Stimulated activated CD8-positive, alpha-beta memory T cell treated with anti-CD3 and anti-CD28 coated beads, Interleukin-12 subunit alpha, Interleukin-12 subunit beta, amount 100 ng/mL, for 4 hours (primary cell): ENCODE data around the gene CCNJ.
A peak's percentile ranks its signal among the peaks of the same experiment; 100 is the strongest.
"Not testable (repeated sequence)": the region's sequence is repeated elsewhere in the genome, so short reads cannot be mapped to it uniquely, and the experiment has no call there.

Experiments used
- DNase-seq: peaks from one replicate; pipeline ENCODE4 v3.0.0-alpha.2; 2020; ENCODE audit warnings: low read depth

The CCNJ gene, protein sequence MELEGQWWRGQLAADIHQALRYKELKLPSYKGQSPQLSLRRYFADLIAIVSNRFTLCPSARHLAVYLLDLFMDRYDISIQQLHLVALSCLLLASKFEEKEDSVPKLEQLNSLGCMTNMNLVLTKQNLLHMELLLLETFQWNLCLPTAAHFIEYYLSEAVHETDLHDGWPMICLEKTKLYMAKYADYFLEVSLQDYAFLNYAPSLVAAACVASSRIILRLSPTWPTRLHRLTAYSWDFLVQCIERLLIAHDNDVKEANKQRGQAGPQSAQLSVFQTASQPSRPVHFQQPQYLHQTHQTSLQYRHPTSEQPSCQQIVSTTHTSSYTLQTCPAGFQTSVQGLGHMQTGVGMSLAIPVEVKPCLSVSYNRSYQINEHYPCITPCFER

DNA sequence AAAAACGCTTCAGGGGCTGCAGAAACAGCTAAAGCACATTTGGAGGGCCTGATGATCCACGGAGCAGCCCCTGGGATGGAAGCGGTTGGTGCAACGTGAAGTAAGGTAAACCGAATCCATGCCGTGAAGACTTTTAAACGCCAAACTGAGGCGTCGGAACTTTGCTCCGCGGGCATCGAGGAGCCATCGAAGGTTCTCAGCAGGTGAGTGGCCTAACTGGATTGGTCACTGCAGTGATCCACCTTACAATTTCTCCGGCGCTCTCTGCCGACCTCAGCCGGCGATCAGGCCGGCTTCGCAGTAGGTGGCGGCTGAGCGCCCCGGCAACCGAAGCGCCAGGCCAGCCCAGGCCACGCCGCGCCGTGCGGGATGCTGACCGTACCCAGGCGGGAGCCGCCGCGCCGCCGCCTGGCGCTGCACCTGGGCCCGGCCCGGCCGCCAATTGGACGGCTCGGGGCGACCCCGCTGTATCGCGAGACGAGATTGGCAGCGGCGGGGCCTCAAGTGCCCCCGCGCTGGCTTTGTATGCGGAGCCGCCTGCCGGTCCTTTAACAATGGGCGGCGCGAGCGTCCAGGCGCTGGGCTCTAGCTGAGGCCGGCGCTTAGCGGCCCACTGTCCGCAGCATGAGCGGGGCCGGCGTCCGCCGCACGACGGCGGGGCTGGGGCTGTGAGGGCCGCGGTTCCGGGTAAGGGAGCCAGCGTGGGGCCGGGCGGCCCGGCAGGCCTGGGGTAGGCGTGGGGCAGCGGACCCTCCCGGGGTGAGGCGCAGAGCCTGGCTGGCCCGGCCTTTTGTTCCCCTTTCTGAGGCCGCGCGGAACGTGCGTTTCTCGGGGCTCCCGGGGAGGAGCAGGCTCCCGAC is at the start of gene CCNJ:
Gene CCNJ (plus strand): TSS at position 551 of the 860 bp plus-strand sequence. CDS start 811 bp downstream, outside the sequence.
- peak; percentile 75 for DNase-seq

DNA sequence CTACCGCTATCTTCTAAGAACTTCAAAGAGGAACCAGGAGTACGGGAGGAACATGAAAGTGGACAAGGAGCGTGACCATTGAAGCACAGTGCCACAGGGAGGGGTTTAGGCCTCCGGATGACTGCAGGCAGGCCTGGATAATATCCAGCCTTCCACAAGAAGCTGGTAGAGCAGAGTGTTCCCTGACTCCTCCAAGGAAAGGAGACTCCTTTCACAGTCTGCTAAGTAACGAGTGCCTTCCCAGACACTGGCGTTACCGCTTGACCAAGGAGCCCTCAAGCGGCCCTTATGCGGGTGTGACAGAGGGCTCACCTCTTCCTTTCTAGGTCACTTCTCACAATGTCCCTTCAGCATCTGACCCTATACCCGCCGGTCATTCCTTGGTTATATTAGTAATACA is 49.0 kb upstream of the CCNJ start:
- DNase-seq = not testable (repeated sequence)

DNA sequence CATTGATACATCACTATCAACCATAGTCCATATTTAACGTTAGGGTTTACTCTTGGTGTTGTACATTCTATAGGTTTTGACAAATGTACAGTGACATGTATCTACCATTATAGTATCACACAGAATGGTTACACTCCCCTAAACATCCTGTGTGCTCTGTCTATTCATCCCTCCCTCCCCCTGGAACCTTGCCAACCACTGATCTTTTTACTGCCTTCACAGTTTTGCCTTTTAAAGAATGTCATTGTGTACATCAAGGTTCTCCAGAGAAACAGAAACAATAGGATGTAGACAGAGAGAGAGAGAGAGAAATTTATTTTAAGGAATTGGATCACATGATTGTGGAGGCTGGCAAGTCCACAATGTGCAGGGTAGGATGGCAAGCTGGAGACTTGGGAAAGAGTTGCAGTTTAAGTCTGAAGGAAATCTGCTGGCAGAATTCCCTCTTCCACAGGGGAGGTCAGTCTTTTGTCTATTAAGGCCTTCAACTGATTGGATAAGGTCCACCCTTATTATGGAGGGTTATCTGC is 45.1 kb upstream of the CCNJ start:
- DNase-seq = no peak

DNA sequence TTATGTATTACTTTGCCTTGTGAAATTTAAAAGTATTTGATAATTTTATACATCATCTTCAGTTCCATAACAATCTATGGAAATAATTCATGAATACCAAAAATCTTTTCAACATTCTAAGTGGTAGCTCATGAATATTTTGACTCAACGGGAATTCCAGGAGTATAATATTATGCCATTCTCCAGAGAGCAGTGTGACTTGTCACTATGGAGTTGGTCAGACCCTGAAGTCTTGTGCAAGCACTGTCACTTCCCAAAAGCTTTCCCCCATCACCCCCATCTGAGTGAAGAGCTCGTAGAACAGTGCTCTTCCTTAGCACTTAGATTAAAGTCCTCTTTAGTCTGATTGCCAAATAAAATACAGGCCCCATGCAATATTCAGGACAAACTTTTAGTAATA is 29.4 kb upstream of the CCNJ start:
- no peak for DNase-seq

DNA sequence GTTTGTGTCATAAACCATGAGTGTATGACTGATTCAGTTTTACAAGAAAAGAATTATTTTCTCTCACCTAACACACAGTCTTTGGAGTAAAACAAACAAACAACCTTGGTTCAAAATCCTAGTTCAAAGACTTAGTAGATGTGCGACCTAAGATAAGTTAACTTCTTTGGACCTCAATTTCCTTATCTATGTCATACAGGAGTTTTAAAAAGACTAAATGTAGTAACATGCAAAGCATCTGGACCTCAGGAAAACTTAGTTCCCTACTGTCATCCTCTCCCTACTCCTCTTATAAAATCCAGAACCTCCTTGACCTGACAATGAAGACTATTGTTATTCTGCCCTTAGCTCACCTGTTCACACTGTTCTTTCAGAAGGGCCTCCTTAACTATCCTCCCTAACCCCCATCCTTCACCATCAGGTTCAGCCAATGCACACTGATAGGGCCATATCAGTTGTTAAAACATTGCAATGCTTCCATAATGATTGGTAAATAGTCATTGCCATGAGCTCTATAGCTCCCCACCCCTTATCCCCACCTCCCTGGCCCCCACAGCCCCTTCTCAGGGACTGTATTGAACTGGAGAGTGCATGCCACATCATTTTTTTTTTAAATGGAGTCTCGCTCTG is 28.8 kb upstream of the CCNJ start:
- DNase-seq = no peak

DNA sequence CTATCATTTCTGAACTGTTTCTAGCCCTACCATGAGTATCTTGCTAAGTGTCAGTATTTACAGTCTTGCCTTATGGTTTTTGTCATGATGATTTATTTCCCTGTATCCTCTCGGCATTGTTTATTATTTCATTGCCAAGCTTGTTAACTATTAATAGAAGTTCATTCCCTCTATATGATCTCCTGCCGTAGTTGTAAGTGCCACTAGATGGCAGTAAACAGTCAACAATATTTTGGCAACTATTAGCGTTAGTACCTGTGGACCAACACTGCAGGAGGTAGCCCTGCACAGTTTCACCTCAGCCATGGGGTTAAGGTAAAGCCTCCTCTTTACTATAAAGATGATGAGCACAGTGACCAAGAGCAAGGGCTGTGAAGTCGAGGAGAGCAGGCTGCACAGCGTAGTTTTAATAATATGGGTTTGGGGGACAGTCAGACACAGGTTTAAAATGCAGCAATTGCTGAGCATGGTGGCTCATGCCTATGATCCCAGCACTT is 26.1 kb upstream of the CCNJ start:
- no peak for DNase-seq

DNA sequence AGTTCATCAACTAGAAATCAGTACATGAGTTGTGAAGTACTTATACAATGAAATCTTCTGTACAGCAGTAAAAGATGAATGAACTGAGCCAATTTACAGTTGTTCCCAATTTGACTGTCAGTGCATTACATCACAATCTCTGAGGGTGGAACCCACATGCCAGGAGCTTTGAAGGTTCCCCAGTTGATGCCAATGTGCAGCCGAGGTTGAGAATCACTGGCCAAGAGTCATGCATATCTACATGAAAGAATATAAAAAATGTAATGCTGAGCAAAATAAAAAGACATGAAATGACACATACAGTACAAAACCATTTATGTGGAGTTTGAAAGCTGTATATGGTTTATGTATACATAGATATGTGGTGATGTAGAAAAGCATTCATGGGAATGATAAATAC is 22.1 kb upstream of the CCNJ start:
- DNase-seq = no peak

DNA sequence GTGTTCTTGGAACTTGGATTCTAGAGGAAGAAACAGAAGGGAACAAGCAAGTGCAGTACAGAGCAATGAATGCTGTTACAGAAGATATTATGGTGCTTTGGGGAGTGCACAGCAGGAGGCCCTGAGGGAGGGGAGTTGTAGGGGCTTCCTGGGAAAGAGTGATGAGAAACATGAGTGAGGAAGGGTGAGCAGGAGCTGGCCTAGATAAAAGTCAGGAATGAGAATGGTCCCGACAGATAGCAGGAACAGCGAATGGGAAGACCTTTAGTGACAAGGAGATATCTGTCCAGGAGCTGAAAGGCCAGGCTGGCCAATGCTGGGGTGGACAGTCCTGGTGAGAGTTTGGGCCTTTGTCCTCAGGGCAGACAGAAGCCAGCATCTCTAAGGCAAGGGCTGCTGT is 20.6 kb upstream of the CCNJ start:
- no peak for DNase-seq

DNA sequence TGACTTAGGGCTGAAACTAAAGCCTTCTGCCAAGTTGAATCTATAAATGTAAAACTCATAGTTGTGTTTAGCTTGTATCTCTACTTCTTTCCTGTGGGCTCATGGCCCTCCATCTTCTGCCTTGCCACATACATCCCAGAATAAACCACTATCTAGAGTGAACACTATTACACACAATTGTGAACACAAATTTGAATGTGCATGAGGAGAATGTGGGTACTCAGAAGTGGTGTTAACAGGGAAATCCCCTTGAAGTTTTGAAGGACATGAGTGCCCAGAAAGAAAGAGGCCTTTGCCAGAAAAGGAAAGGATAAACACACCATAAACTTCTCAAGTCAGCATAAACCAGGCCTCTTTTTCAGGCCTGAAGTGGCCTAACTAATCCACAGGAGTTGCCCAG is 20.2 kb upstream of the CCNJ start:
- no peak for DNase-seq

DNA sequence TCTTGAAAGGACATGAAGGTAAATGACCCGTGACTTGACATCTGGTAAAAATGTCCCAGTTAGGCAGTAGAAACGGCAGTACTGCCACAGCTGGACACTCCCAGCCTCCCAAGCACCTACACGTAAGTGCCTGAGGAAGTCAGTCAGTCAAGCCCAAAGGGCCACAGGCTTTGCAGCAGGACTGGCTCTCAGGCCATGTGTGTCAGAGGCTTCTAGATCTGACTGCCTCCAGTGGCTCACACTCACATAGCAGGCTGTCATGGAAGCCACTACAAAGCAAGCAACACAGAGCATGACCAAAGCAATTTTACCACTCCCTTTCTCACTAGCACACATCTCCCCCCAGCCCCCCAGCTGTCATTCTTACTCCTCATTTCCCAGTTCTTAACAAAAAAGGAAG is 17.8 kb upstream of the CCNJ start:
- no peak for DNase-seq

DNA sequence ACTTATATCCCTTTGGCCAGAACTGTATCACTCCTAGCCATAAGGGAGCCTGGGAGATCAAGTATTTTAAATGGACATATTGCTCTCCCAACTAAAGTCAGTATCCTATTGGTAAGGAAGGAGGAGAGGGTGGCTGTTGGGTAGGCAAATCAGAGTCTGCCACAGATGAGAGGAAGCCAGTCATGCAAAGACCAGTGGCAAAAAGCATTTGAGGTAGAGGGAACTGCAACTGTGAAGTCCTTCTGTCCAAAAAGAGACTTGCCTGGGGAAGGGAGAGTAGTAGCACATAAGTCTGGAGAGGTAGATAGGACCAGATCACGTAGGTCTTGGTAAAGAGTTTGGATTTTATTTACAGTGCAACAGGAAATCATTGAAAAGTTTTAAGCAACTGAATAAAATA is 8.8 kb upstream of the CCNJ start:
- no peak for DNase-seq

DNA sequence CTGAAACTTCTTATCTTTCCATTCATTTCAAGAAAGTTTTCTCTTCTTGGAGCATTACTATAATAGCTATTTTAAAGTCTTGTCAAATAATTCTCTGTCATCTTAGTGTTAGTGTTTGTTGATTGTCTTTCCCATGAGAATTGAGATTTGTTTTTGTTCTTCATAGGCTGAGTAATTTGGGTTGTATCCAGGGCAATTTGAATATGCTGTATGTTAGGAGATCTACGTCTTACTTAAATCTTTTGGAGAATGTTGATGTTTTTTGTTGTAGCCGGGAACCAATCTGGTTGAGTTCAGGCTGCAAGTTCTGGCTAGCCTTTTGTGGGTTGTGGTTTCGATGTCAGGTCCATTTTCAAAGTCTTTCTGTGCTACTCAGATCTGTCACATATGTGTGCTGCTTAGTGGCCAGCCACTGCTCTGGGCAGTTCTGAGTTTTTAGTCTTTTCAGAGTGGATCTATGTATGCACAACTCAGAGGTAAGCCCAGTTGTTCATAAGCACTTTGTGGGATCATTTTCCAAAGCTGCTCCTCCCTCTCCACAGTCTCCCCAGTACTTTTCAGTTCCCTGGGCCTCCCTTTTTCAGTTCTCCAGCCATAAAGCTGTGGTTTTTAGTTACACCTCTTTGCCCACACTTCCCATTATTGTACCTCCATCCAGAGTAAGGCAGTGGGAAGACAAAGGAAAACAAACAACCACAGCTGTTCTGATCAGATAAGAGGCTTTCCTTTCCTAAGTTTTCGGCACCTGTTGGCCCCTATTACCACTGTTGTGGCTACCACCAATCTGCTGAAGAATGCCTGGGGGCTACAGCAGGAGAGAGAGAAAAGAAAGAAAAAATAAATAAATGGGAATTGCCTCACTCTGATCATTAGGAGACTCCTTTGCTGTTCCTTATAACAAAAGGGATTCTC is 4.7 kb upstream of the CCNJ start:
- no peak for DNase-seq

DNA sequence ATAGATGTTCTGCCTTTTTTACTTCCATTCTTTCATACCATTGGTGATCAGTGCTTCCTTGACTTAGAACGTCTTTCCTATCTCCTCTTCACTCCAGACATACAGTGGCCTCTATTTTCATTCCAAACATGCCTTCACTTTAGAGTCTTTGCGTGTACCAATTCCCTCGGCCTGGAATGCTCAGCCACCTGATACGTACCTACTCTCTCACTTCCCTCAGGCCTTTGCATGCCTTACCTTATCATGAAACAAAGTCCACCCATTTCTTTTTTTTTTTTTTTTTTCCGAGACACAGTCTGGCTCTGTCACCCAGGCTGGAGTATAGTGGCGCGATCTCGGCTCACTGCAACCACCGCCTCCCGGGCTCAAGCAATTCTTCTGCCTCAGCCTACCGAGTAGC is 2.2 kb upstream of the CCNJ start:
- DNase-seq = no peak

DNA sequence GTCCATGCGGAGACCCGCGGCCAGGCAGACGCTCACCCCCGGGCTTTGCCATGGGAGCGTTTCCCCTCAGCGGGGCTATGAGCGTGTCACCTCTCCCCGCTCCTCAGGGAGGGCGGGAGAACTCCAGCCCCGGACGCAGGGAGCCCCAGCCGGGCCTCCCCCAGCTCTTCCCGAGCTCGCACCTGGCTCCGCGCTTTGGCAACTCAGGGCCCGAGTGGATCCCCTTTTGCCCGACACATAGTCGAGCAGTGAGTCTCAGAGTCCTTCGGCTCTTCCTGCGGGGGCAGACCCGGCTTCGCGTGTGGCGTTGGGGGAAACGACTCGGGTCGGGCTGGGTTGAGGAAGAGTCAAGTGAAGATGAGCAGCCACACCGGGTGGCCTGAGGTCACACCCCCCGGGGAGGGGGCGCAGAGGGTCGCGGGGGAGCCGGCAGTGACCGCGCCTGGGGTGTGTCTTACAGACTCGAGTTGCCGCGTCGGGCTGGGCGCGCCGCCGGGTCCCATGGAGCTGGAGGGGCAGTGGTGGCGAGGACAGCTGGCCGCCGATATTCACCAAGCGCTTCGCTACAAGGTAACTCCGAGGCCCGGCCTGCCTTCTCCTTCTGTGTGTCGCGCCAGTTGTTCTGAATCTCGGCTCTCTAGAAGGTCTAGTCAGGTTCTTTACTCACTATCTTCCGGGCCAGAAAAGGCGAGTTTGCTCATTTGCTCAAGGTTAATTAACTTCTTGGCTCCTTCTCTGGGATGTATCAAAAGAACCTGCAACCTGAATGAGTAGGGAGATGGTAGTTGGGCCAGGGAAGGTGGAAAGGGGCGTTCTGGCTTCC is 721 bp downstream of the CCNJ start:
- peak; percentile 43 for DNase-seq

DNA sequence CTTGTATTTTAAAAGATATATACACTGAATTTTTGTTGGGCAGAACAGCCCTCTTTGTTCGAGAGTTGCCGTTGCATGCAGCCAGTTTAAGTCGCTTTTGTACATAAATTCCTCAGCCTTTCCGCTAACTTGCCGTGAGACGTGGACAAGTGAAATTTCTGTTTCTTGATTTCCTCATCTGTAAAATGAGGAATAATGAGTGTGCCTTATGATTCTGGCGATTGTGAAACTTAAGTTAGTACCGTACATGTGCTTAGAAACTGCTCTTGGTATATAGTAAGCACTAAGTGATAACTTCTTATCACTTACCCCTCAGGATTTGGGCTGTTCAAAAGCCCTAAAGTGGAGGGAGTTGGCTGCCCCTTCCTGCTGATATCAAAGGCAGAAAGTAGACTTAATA is 1.4 kb downstream of the CCNJ start:
- DNase-seq = no peak

DNA sequence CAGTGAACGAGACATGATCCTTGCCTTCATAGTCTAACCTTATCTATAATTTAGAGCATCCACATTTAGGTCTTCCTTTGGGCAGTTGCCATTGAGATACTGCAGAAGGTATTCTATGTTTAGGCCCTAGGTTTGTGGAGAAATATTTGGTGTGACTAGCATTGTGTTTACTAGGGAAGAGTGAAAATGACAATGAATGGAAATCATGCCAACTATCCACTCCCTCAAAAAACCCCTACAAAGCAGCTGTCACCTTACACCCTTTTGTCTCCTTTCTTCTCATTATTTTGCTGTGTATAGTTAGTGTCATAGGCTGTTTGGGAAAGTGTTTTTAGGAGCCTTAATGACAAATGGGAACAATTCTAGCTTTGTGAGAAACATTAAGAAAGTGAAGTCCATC is 3.2 kb downstream of the CCNJ start:
- no peak for DNase-seq

DNA sequence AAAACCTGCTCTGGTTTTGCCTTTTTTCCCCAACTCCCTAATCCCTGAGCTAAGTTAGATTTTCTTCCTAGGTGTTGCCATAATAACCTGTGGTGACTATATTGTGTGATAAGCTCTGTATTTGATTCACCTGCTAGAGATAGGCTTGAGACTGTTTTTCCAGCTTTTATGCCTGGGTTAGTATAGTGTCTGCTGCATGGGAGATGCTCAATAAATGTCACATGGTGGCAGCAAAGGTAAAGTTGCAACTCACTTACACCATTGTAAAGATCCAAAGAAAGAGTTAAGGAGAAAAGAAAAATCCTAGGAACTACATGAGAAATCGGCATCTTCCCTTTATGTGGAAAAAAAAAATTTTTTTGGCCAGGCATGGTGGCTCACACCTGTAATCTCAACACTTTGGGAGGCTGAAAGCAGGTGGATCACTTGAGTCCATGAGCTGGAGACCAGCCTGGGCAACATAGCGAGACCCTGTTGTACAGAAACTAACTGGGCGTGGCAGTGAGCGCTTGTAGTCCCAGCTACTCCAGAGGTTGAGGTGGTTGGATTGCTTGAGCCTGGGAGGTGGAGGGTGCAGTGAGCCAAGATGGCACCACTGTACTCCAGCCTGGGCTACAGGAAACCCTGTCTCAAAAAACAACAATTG is 3.7 kb downstream of the CCNJ start:
- DNase-seq = no peak

DNA sequence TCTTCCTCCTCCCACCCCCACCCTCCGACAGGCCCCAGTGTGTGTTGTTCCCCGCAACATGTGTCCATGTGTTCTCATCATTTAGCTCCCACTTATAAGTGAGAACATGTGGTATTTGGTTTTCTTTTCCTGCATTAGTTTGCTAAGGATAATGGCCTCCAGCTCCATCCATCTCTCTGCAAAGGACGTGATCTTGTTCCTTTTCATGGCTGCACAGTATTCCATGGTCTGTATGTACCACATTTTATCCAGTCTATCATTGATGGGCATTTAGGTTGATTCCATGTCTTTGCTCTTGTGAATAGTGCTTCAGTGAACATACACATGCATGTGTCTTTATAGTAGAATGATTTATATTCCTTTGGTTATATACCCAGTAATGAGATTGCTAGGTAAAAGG is 4.5 kb downstream of the CCNJ start:
- not testable (repeated sequence) for DNase-seq

DNA sequence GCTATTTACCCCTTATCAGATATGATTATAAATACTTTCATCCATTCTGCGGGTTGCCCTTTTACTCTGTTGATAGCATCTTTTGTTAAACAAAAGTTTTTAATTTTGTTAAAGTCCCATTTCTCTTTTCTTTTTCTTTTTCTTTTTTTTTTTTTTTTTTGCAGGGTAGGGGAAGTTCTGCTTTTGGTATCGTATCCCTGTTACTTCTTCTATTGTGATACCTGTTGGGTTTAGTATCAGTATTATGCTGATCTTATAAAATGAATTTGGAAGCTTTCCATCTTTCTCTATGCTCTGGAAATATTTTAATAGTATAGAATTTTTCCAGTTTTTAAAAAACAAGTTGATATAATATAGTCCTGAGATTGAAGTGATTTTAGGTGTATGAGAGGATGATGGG is 6.0 kb downstream of the CCNJ start:
- DNase-seq = no peak

DNA sequence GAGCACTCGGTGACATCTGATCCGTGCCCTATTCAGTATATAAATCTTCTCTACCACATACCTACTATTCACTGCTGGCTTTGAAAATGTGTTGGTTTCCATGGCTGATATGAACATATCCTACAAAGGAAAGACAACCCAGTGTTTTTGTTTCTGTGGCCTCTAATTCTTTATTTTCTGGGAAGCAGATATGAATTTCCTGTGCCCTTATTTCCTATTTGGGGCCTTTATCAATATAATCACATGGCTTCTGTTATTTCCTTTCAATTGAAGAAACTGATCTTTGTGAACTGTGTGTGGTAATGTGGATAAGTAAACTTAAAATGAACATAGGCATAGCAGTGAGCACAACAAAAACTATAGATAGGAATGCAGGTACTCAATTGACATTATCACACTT is 10.6 kb downstream of the CCNJ start:
- DNase-seq = no peak
